Measurements from ENCODE around the gene ZNF48. TPM values are rescaled to one million over a fixed set of nuclear protein-coding genes. Genes with fewer than 3 reads are reported as not detected.

ZNF48 gene
- total RNA-seq, 2 experiments from 2014 or later = 14.2 to 14.5 TPM

- peaks cover 43% of the 10 kb centered on the region for H3K4me1 Mint-ChIP-seq
- ChIA-PET CTCF (interaction anchor here (1.1 to 1.7 kb wide), 2 partner anchors 45 to 65 kb away, joined by 3 to 4 read pairs; partner anchors contain the start of gene DCTPP1), POLR2A (interaction anchor here (1.2 to 2.9 kb wide), 3 partner anchors 10 to 1391 kb away, joined by 3 to 14 read pairs (median 4); partner anchors contain the start of genes CD2BP2 and SEPTIN1)
- no peak for DNase-seq
- no peak overlapping the region for H3K4me3 Mint-ChIP-seq
- H3K36me3 Mint-ChIP-seq (ENCODE audit: low read depth) = peaks cover 74% of the 10 kb centered on the region
- no peak overlapping the region for H3K27ac Mint-ChIP-seq
- no peaks in the 10 kb centered on the region for H3K9me3 Mint-ChIP-seq
- no peaks in the 10 kb centered on the region for H3K27me3 Mint-ChIP-seq
Measured at GRCh38 chr16:30365200-30365599, 30.0 kb upstream of the ZNF48 start.

GRCh38 chr16:30366511-30366910, 28.7 kb upstream of the ZNF48 start:
- Mint-ChIP-seq H3K27ac (no peak overlapping the region), H3K36me3 (ENCODE audit: low read depth) (peaks cover 64% of the 10 kb centered on the region), H3K27me3 (no peaks in the 10 kb centered on the region), H3K9me3 (no peaks in the 10 kb centered on the region), H3K4me1 (peaks cover 50% of the 10 kb centered on the region), H3K4me3 (peak overlapping the region; percentile 86)
- ChIA-PET CTCF (no interaction called here), POLR2A (interaction anchor here (1.1 to 5.8 kb wide), 2 partner anchors 10 to 16 kb away, joined by 3 to 83 read pairs; partner anchors contain the start of genes CD2BP2 and SEPTIN1)
- DNase-seq = no peak

- peak overlapping the region; percentile 86 for H3K4me3 Mint-ChIP-seq
- ChIA-PET CTCF (interaction anchor here (0.6 to 1.3 kb wide), 3 partner anchors 10 to 213 kb away, joined by 3 to 5 read pairs (median 5); no protein-coding TSS in a partner anchor), POLR2A (interaction anchor here (1.1 to 5.8 kb wide), 3 partner anchors 11 to 275 kb away, joined by 3 to 83 read pairs (median 4); partner anchors contain the start of genes CD2BP2, SEPTIN1 and TBX6)
- no peak for DNase-seq
- peak overlapping the region; percentile 66 for H3K27ac Mint-ChIP-seq
- peaks cover 54% of the 10 kb centered on the region for H3K4me1 Mint-ChIP-seq
- H3K9me3 Mint-ChIP-seq = no peaks in the 10 kb centered on the region
- H3K27me3 Mint-ChIP-seq = no peaks in the 10 kb centered on the region
- H3K36me3 Mint-ChIP-seq (ENCODE audit: low read depth) = peaks cover 58% of the 10 kb centered on the region
Measured at GRCh38 chr16:30367349-30368009, 27.7 kb upstream of the ZNF48 start.

- no peak for DNase-seq
- Mint-ChIP-seq H3K4me3 (peak overlapping the region; percentile 86), H3K9me3 (no peaks in the 10 kb centered on the region), H3K27me3 (no peaks in the 10 kb centered on the region), H3K27ac (peak overlapping the region; percentile 80), H3K36me3 (ENCODE audit: low read depth) (peaks cover 51% of the 10 kb centered on the region), H3K4me1 (peaks cover 53% of the 10 kb centered on the region)
- CTCF ChIA-PET = interaction anchor here (0.5 to 1.7 kb wide), 7 partner anchors 11 to 42 kb away, joined by 3 to 9 read pairs (median 3); no protein-coding TSS in a partner anchor
- POLR2A ChIA-PET = interaction anchor here (1.1 to 5.8 kb wide), 7 partner anchors 10 to 276 kb away, joined by 3 to 83 read pairs (median 5); partner anchors contain the start of genes CD2BP2, SEPTIN1, TBX6 and ZNF48
Measured at GRCh38 chr16:30368122-30368791, 27.0 kb upstream of the ZNF48 start.

GRCh38 chr16:30368792-30369090, 26.5 kb upstream of the ZNF48 start:
- Mint-ChIP-seq H3K4me1 (peaks cover 53% of the 10 kb centered on the region), H3K27ac (peak overlapping the region; percentile 80), H3K4me3 (peak overlapping the region; percentile 86), H3K9me3 (no peaks in the 10 kb centered on the region), H3K27me3 (no peaks in the 10 kb centered on the region), H3K36me3 (ENCODE audit: low read depth) (peaks cover 47% of the 10 kb centered on the region)
- ChIA-PET CTCF (interaction anchor here (0.5 to 1.7 kb wide), 6 partner anchors 12 to 49 kb away, joined by 3 to 9 read pairs (median 3); no protein-coding TSS in a partner anchor), POLR2A (interaction anchor here (0.6 to 5.8 kb wide), 9 partner anchors 9 to 277 kb away, joined by 3 to 83 read pairs (median 5); partner anchors contain the start of genes CD2BP2, SEPTIN1, TBX6 and ZNF48)
- DNase-seq = no peak

GRCh38 chr16:30369091-30369937, 25.9 kb upstream of the ZNF48 start:
- peaks cover 51% of the 10 kb centered on the region for H3K4me1 Mint-ChIP-seq
- no peaks in the 10 kb centered on the region for H3K9me3 Mint-ChIP-seq

GRCh38 chr16:30369938-30370455, 25.2 kb upstream of the ZNF48 start:
- Mint-ChIP-seq H3K36me3 (ENCODE audit: low read depth) (peaks cover 38% of the 10 kb centered on the region), H3K4me3 (peak overlapping the region; percentile 86), H3K4me1 (peaks cover 46% of the 10 kb centered on the region), H3K27me3 (no peaks in the 10 kb centered on the region), H3K27ac (peak overlapping the region; percentile 90), H3K9me3 (no peaks in the 10 kb centered on the region)
- no peak for DNase-seq
- CTCF ChIA-PET = interaction anchor here (0.6 to 2.8 kb wide), 11 partner anchors 8 to 338 kb away, joined by 3 to 24 read pairs (median 5); partner anchors contain the start of genes FBRS, SEPTIN1, TBX6 and ZNF771
- POLR2A ChIA-PET = interaction anchor here (1.4 to 5.8 kb wide), 8 partner anchors 8 to 258 kb away, joined by 3 to 83 read pairs (median 10); partner anchors contain the start of genes CD2BP2 and SEPTIN1

More at GRCh38 chr16:30369091-30369937, 25.9 kb upstream of the ZNF48 start:
- Mint-ChIP-seq H3K27me3 (no peaks in the 10 kb centered on the region), H3K36me3 (ENCODE audit: low read depth) (peaks cover 44% of the 10 kb centered on the region), H3K27ac (peak overlapping the region; percentile 80), H3K4me3 (peak overlapping the region; percentile 86)
- POLR2A ChIA-PET = interaction anchor here (0.6 to 5.8 kb wide), 9 partner anchors 9 to 277 kb away, joined by 3 to 83 read pairs (median 5); partner anchors contain the start of genes CD2BP2, SEPTIN1, TBX6 and ZNF48
- no peak for DNase-seq
- CTCF ChIA-PET = interaction anchor here (0.6 to 2.8 kb wide), 9 partner anchors 9 to 337 kb away, joined by 3 to 9 read pairs (median 4); partner anchors contain the start of genes FBRS and ZNF771

GRCh38 chr16:30370456-30371247, 24.6 kb upstream of the ZNF48 start, which contains the start of gene TBC1D10B:
TSS of gene TBC1D10B (minus strand) at chr16:30370494. CDS start at chr16:30370183, 311 bp downstream.
- POLR2A ChIA-PET = interaction anchor here (0.7 to 5.8 kb wide), 16 partner anchors 11 to 305 kb away, joined by 3 to 83 read pairs (median 6); partner anchors contain the start of genes ALDOA, CD2BP2, CORO1A and ITGAL

GRCh38 chr16:30371248-30371816, 23.9 kb upstream of the ZNF48 start:
- Mint-ChIP-seq H3K9me3 (no peaks in the 10 kb centered on the region), H3K36me3 (ENCODE audit: low read depth) (peaks cover 28% of the 10 kb centered on the region), H3K4me3 (peak overlapping the region; percentile 69), H3K4me1 (peaks cover 38% of the 10 kb centered on the region), H3K27ac (peak overlapping the region; percentile 90), H3K27me3 (no peaks in the 10 kb centered on the region)
- CTCF ChIA-PET = interaction anchor here (0.7 to 2.8 kb wide), 17 partner anchors 9 to 306 kb away, joined by 3 to 24 read pairs (median 5); partner anchors contain the start of genes ALDOA, DCTPP1, FBRS and SEPTIN1
- no peak for DNase-seq
- POLR2A ChIA-PET = interaction anchor here (0.7 to 5.8 kb wide), 18 partner anchors 10 to 306 kb away, joined by 3 to 83 read pairs (median 5); partner anchors contain the start of genes ALDOA, CD2BP2, CORO1A and ITGAL

More at GRCh38 chr16:30370456-30371247, 24.6 kb upstream of the ZNF48 start, which contains the start of gene TBC1D10B:
- peak within 1 kb of the TSS; percentile 86 for H3K4me3 Mint-ChIP-seq
- DNase-seq = peak; percentile 100
- H3K9me3 Mint-ChIP-seq = no peaks in the 10 kb centered on the region
- peaks cover 41% of the 10 kb centered on the region for H3K4me1 Mint-ChIP-seq
- peaks cover 31% of the 10 kb centered on the region for H3K36me3 Mint-ChIP-seq (ENCODE audit: low read depth)
- CTCF ChIA-PET = interaction anchor here (0.5 to 2.8 kb wide), 18 partner anchors 9 to 759 kb away, joined by 3 to 24 read pairs (median 5); partner anchors contain the start of genes ALDOA, DCTPP1, FBRS and SEPTIN1
- H3K27ac Mint-ChIP-seq = peak within 1 kb of the TSS; percentile 90
- no peaks in the 10 kb centered on the region for H3K27me3 Mint-ChIP-seq

- CTCF ChIA-PET = interaction anchor here (0.7 to 2.4 kb wide), 3 partner anchors 10 to 45 kb away, joined by 3 to 24 read pairs (median 10); partner anchors contain the start of genes SEPTIN1 and ZNF48
- Mint-ChIP-seq H3K36me3 (ENCODE audit: low read depth) (peaks cover 20% of the 10 kb centered on the region), H3K4me1 (peaks cover 32% of the 10 kb centered on the region), H3K4me3 (peak overlapping the region; percentile 69), H3K27ac (peak overlapping the region; percentile 90), H3K27me3 (no peaks in the 10 kb centered on the region), H3K9me3 (no peaks in the 10 kb centered on the region)
- POLR2A ChIA-PET = interaction anchor here (0.7 to 5.8 kb wide), 11 partner anchors 9 to 280 kb away, joined by 3 to 83 read pairs (median 6); partner anchors contain the start of genes CD2BP2, CORO1A, ITGAL and SEPTIN1
- DNase-seq = no peak
Measured at GRCh38 chr16:30372038-30372712, 23.0 kb upstream of the ZNF48 start.
